Ovary (tissue), 9 donors: Measurements from ENCODE around the gene VPS26A. TPM values are rescaled to one million over a fixed set of nuclear protein-coding genes. Genes with fewer than 3 reads are reported as not detected.

ENCODE experiments used
- DNase-seq, 5 donors: peaks; one replicate each; pipeline ENCODE4 v3.0.0-alpha.2; 2019 to 2020
- H3K27ac ChIP-seq, 2 donors: fragments of 200-600 bp; one replicate each; pipeline versions ENCODE4 v1.5.1 to v1.8.0; 2019 to 2022
- H3K27me3 ChIP-seq: fragments of 200-600 bp; one replicate; pipeline ENCODE4 v1.8.0; 2022
- H3K36me3 ChIP-seq: fragments of 200-600 bp; sonication (generic); one replicate; pipeline ENCODE4 v1.5.1; 2019
- H3K4me1 ChIP-seq: one replicate; pipeline ENCODE4 v1.8.1; 2013; ENCODE audit warnings: mild to moderate bottlenecking, moderate library complexity; ENCODE audit not compliant: insufficient read depth
- H3K4me3 ChIP-seq: fragments of 200-600 bp; sonication (generic); one replicate; pipeline ENCODE4 v1.5.1; 2017
- H3K9me3 ChIP-seq, 2 donors: fragments of 200-600 bp in 1 of 2; sonication (generic) in 1 of 2; one replicate each; pipeline versions ENCODE4 v1.5.1 to v1.8.1; 2013 to 2019; ENCODE audit warnings: mild to moderate bottlenecking in 1 of 2, moderate library complexity in 1 of 2
- CTCF ChIP-seq, 3 donors: fragments of 450-650 bp in 2 of 3; fragments of 200-600 bp in 1 of 3; IDR thresholded peaks; one replicate each; pipeline versions ENCODE4 v1.5.1 to v1.8.0; 2016 to 2022; ENCODE audit warnings: antibody characterized with exemption in 3 of 3, mild to moderate bottlenecking in 1 of 3
- EP300 ChIP-seq: sonication (generic); formaldehyde crosslinking; IDR thresholded peaks from one replicate; pipeline ENCODE4 v1.6.1; 2017; ENCODE audit warnings: antibody characterized with exemption
- POLR2A ChIP-seq: fragments of 450-650 bp; IDR thresholded peaks from one replicate; pipeline ENCODE4 v1.6.1; 2017; ENCODE audit warnings: antibody characterized with exemption, mild to moderate bottlenecking, moderate library complexity
- WGBS, 3 donors: extraction: QIAGEN DNeasy Blood & Tissue Kit in 1 of 3; methylation state at CpG; one replicate each; pipeline versions ENCODE4 v1.1.5 to v1.1.7; 2013 to 2017; 5-methylcytosine and 5-hydroxymethylcytosine counted together
- intact Hi-C, 4 donors: fragments of 100-400 bp; cut with DNase I; formaldehyde crosslinking; loops; one replicate each; pipeline versions ENCODE4 v1.11.0 to v1.15.1; 2022 to 2023
- polyA plus RNA-seq, 2 donors: library from polyadenylated mRNA; stranded (reverse); fragments of 200-250 nt in 1 of 2; fragments of 350-450 nt in 1 of 2; fragmentation: Illumina TruSeq in 1 of 2; extraction: RNeasy Lipid Tissue Mini Kit (QIAGEN cat#74804) in 1 of 2; gene quantifications; one replicate each; pipeline ENCODE4 v1.2.3, GENCODE V29; 2013 to 2014
- total RNA-seq, 7 donors: library from RNA; depleted of rRNA in 2 of 7; stranded (reverse); fragments of >200 nt in 2 of 7; fragmentation: NEBNext Ultra II Directional in 3 of 7; extraction: Animal tissue kit (Norgen Biotek cat#: 25700) in 3 of 7; gene quantifications; one replicate each; pipeline versions ENCODE4 v1.1.0 to v1.2.4, GENCODE V29; 2016 to 2023
- donor health status: DM: no; HTN: no; CAD: no; lungs with moderate emphysema.
- donor health status: DM: no; HTN: no; CAD: no.
- donor health status: Bipolar disorder and iron deficiency.
- donor health status: DM: yes; HTN: yes; CAD: no.
- donor health status: DM: no; HTN: no; CAD: no.
- donor health status: DM: yes; HTN: yes; CAD: no.

VPS26A gene
- total and polyA plus RNA-seq, 9 donors: 21.3 to 65.4 (median 44.1) TPM

- 97 to 100% (median 100%) methylated on average over 1 of the region's 1 CpG for WGBS, 3 donors
- no peaks in the 10 kb centered on the region for H3K27me3 ChIP-seq
- H3K27ac ChIP-seq: no peak overlapping the region
- no peaks in the 10 kb centered on the region for H3K9me3 ChIP-seq
- no peaks in the 10 kb centered on the region for H3K36me3 ChIP-seq
- no peaks in the 10 kb centered on the region for H3K4me1 ChIP-seq
- no peak for DNase-seq
- TF ChIP-seq POLR2A: no peak
- TF ChIP-seq EP300: no peak
- TF ChIP-seq CTCF (IDR thresholded peaks at IDR 0.05): no peak
- intact Hi-C loops: no loop called here
- H3K4me3 ChIP-seq: no peak overlapping the region
Measured at GRCh38 chr10:69104994-69105790, 18.8 kb upstream of the VPS26A start.

GRCh38 chr10:69107176-69107490 lies 16.8 kb upstream of the VPS26A start:
- H3K27ac ChIP-seq: no peak overlapping the region
- no peak for TF ChIP-seq EP300
- no peak for TF ChIP-seq CTCF (IDR thresholded peaks at IDR 0.05)
- TF ChIP-seq POLR2A: no peak
- no peaks in the 10 kb centered on the region for H3K4me1 ChIP-seq
- H3K27me3 ChIP-seq: no peaks in the 10 kb centered on the region
- DNase-seq: no peak
- H3K9me3 ChIP-seq: no peaks in the 10 kb centered on the region
- H3K36me3 ChIP-seq: no peaks in the 10 kb centered on the region
- H3K4me3 ChIP-seq: no peak overlapping the region
- intact Hi-C loops: no loop called here

GRCh38 chr10:69107699-69108098 lies 16.3 kb upstream of the VPS26A start:
- Histone ChIP-seq H3K27ac (no peak overlapping the region), H3K36me3 (no peaks in the 10 kb centered on the region), H3K9me3 (no peaks in the 10 kb centered on the region), H3K27me3 (no peaks in the 10 kb centered on the region), H3K4me1 (no peaks in the 10 kb centered on the region), H3K4me3 (no peak overlapping the region)
- TF ChIP-seq CTCF (IDR thresholded peaks at IDR 0.05): no peak
- TF ChIP-seq POLR2A: no peak
- TF ChIP-seq EP300: no peak
- DNase-seq: no peak
- intact Hi-C loops: no loop called here
- WGBS, 3 donors: 86 to 100% (median 94%) methylated on average over 2 of the region's 2 CpGs

GRCh38 chr10:69119896-69120295 lies 4.1 kb upstream of the VPS26A start:
- Histone ChIP-seq H3K4me3 (no peak overlapping the region), H3K27me3 (no peaks in the 10 kb centered on the region), H3K36me3 (no peaks in the 10 kb centered on the region), H3K4me1 (peaks cover 1% of the 10 kb centered on the region), H3K9me3 (no peaks in the 10 kb centered on the region), H3K27ac (no peak overlapping the region)
- intact Hi-C loops: no loop called here
- TF ChIP-seq EP300: no peak
- no peak for TF ChIP-seq CTCF (IDR thresholded peaks at IDR 0.05)
- no peak for DNase-seq
- WGBS, 3 donors: 48 to 76% (median 67%) methylated on average over 1 of the region's 1 CpG
